Small intestine (tissue), 7 donors: ENCODE measurements around the gene MAST4. TPM values are rescaled to one million over a fixed set of nuclear protein-coding genes. Genes with fewer than 3 reads are reported as not detected.
A peak's percentile ranks its signal among the peaks of the same experiment; 100 is the strongest.

Experiments
- DNase-seq, 2 donors: peaks; one replicate each; pipeline versions ENCODE4 v3.0.0 to v3.0.0-alpha.2; 2013
- FAIRE-seq: peaks from 2 replicates; lab custom pipeline; 2012; peaks lifted over from hg19 to GRCh38; lab: Jason Lieb, UNC
- H3K27ac ChIP-seq, 3 donors: one replicate each; pipeline ENCODE4 v1.5.1; 2013; ENCODE audit warnings: low read length in 2 of 3, mild to moderate bottlenecking in 2 of 3, control low read depth in 1 of 3, inconsistent platforms in 1 of 3, low read depth in 1 of 3, moderate library complexity in 1 of 3
- H3K27me3 ChIP-seq, 3 donors: one replicate each; pipeline ENCODE4 v1.6.1; 2013; ENCODE audit warnings: low read length in 3 of 3, inconsistent platforms in 1 of 3; ENCODE audit not compliant: control insufficient read depth in 3 of 3, insufficient read depth in 3 of 3
- H3K36me3 ChIP-seq, 3 donors: one replicate each; pipeline ENCODE4 v1.6.1; 2013; ENCODE audit warnings: low read length in 3 of 3, inconsistent platforms in 1 of 3, low read depth in 1 of 3, mild to moderate bottlenecking in 1 of 3, moderate library complexity in 1 of 3; ENCODE audit not compliant: control insufficient read depth in 3 of 3, insufficient read depth in 2 of 3
- H3K4me1 ChIP-seq, 3 donors: one replicate each; pipeline ENCODE4 v1.6.1; 2013; ENCODE audit warnings: low read length in 2 of 3, inconsistent platforms in 1 of 3, low read depth in 1 of 3, mild to moderate bottlenecking in 1 of 3, moderate library complexity in 1 of 3; ENCODE audit not compliant: control insufficient read depth in 3 of 3, insufficient read depth in 2 of 3
- H3K4me3 ChIP-seq, 3 donors: one replicate each; pipeline ENCODE4 v1.5.1; 2013; ENCODE audit warnings: low read length in 3 of 3, control low read depth in 1 of 3, inconsistent platforms in 1 of 3, low read depth in 1 of 3, mild to moderate bottlenecking in 1 of 3, moderate library complexity in 1 of 3
- H3K9me3 ChIP-seq, 2 donors: one replicate each; pipeline ENCODE4 v1.6.1; 2013; ENCODE audit warnings: low read depth in 1 of 2, low read length in 1 of 2; ENCODE audit not compliant: control insufficient read depth in 2 of 2, insufficient read depth in 1 of 2
- WGBS, 3 donors: extraction: QIAGEN DNeasy Blood & Tissue Kit; methylation state at CpG; one replicate each; pipeline ENCODE4 v1.1.7; 2013; 5-methylcytosine and 5-hydroxymethylcytosine counted together
- polyA plus RNA-seq, 4 donors: library from polyadenylated mRNA; stranded (reverse) in 3 of 4; unstranded in 1 of 4; fragments of 200-250 nt in 3 of 4; fragments of 120-200 nt in 1 of 4; gene quantifications; one replicate each; pipeline versions ENCODE4 v1.2.1 to v1.2.3, GENCODE V29; 2013
- donor health status: healthy with polysubstance abuse.
- donor health status: control.
- donor health status: control.
- donor health status: Bipolar disorder and iron deficiency.
- donor health status: healthy.

Gene MAST4
- polyA plus RNA-seq, 4 donors = 3.0 to 16.4 (median 4.5) TPM

GRCh38 chr5:66609615-66610014 lies 13.4 kb downstream of the MAST4 start:
- FAIRE-seq (no peak), DNase-seq (no peak)
- Histone ChIP-seq H3K36me3 (no peaks in the 10 kb centered on the region), H3K27me3 (no peaks in the 10 kb centered on the region), H3K4me1 (no peaks in the 10 kb centered on the region), H3K27ac (no peak overlapping the region), H3K9me3 (no peaks in the 10 kb centered on the region), H3K4me3 (no peak overlapping the region)

GRCh38 chr5:66612226-66612625 lies 16.0 kb downstream of the MAST4 start:
- no peak overlapping the region for H3K27ac ChIP-seq
- H3K36me3 ChIP-seq = no peaks in the 10 kb centered on the region
- no peaks in the 10 kb centered on the region for H3K4me1 ChIP-seq
- DNase-seq (no peak), FAIRE-seq (no peak)
- no peaks in the 10 kb centered on the region for H3K27me3 ChIP-seq
- H3K4me3 ChIP-seq = no peak overlapping the region
- H3K9me3 ChIP-seq = no peaks in the 10 kb centered on the region
- WGBS, 3 donors = 72 to 83% (median 73%) methylated on average over 5 of the region's 5 CpGs

GRCh38 chr5:66615136-66615535 lies 18.9 kb downstream of the MAST4 start:
- FAIRE-seq (no peak), DNase-seq (no peak)
- WGBS, 3 donors = 57 to 87% (median 71%) methylated on average over 3 of the region's 3 CpGs

GRCh38 chr5:66615894-66616293 lies 19.7 kb downstream of the MAST4 start:
- DNase-seq = no peak
- H3K4me1 ChIP-seq = no peaks in the 10 kb centered on the region
- no peak overlapping the region for H3K27ac ChIP-seq
- no peak overlapping the region for H3K4me3 ChIP-seq
- no peaks in the 10 kb centered on the region for H3K27me3 ChIP-seq
- WGBS, 3 donors = 67 to 90% (median 69%) methylated on average over 4 of the region's 4 CpGs
- H3K36me3 ChIP-seq = no peaks in the 10 kb centered on the region
- H3K9me3 ChIP-seq = no peaks in the 10 kb centered on the region
- FAIRE-seq = no peak

More at GRCh38 chr5:66615136-66615535, 18.9 kb downstream of the MAST4 start:
- Histone ChIP-seq H3K27me3 (no peaks in the 10 kb centered on the region), H3K4me3 (no peak overlapping the region), H3K27ac (no peak overlapping the region), H3K9me3 (no peaks in the 10 kb centered on the region), H3K36me3 (no peaks in the 10 kb centered on the region), H3K4me1 (no peaks in the 10 kb centered on the region)

GRCh38 chr5:66616520-66617225 lies 20.5 kb downstream of the MAST4 start:
- Histone ChIP-seq H3K27ac (peak overlapping the region in 1 of 3 donors; percentile 45), H3K36me3 (no peaks in the 10 kb centered on the region), H3K4me3 (no peak overlapping the region), H3K9me3 (no peaks in the 10 kb centered on the region), H3K27me3 (no peaks in the 10 kb centered on the region), H3K4me1 (no peaks in the 10 kb centered on the region)
- no peak for DNase-seq
- no peak for FAIRE-seq
- 44 to 60% (median 56%) methylated on average over 3 of the region's 3 CpGs for WGBS, 3 donors

GRCh38 chr5:66617226-66617861 lies 21.2 kb downstream of the MAST4 start:
- no peak for DNase-seq
- H3K4me1 ChIP-seq = no peaks in the 10 kb centered on the region
- no peaks in the 10 kb centered on the region for H3K9me3 ChIP-seq
- no peak for FAIRE-seq
- no peak overlapping the region for H3K4me3 ChIP-seq
- no peaks in the 10 kb centered on the region for H3K27me3 ChIP-seq
- peak overlapping the region in 1 of 3 donors; percentile 45 for H3K27ac ChIP-seq
- no peaks in the 10 kb centered on the region for H3K36me3 ChIP-seq
- WGBS, 3 donors = 77 to 88% (median 81%) methylated on average over 6 of the region's 6 CpGs

GRCh38 chr5:66617991-66618768 lies 22.0 kb downstream of the MAST4 start:
- no peak for FAIRE-seq
- no peaks in the 10 kb centered on the region for H3K36me3 ChIP-seq
- DNase-seq = no peak
- H3K27me3 ChIP-seq = no peaks in the 10 kb centered on the region
- H3K4me1 ChIP-seq = no peaks in the 10 kb centered on the region
- H3K27ac ChIP-seq = no peak overlapping the region
- WGBS, 3 donors = 80 to 83% (median 83%) methylated on average over 13 of the region's 13 CpGs
- no peak overlapping the region for H3K4me3 ChIP-seq
- no peaks in the 10 kb centered on the region for H3K9me3 ChIP-seq

- no peak for FAIRE-seq
- no peak for DNase-seq
- H3K27me3 ChIP-seq = no peaks in the 10 kb centered on the region
- H3K4me1 ChIP-seq = no peaks in the 10 kb centered on the region
- H3K27ac ChIP-seq = no peak overlapping the region
- WGBS, 3 donors = 48 to 66% (median 60%) methylated on average over 1 of the region's 1 CpG
- no peaks in the 10 kb centered on the region for H3K9me3 ChIP-seq
- no peaks in the 10 kb centered on the region for H3K36me3 ChIP-seq
- no peak overlapping the region for H3K4me3 ChIP-seq
These were observed 24.5 kb downstream of the MAST4 start for GRCh38 chr5:66620711-66621110.
